Natural killer cell (primary cell): ENCODE measurements around the gene SERPINA6. TPM values are rescaled to one million over a fixed set of nuclear protein-coding genes. Genes with fewer than 3 reads are reported as not detected.

Experiments
- ATAC-seq, 3 donors: fragments of 150-1000 bp in 2 of 3; fragments of 200-7000 bp in 1 of 3; cut with Tn5 transposase; 1 replicate in 1 of 3; 2 replicates in 2 of 3; pipeline ENCODE4 v1.10.0; 2021; ENCODE audit warnings: mild to moderate bottlenecking in 2 of 3, moderate library complexity in 2 of 3
- DNase-seq, 2 donors: peaks; one replicate each; pipeline versions ENCODE4 v3.0.0 to v3.0.0-alpha.2; 2013 to 2021; ENCODE audit warnings: mixed read lengths in 1 of 2
- H3K27ac ChIP-seq: one replicate; pipeline ENCODE4 v1.5.1; 2013; ENCODE audit warnings: mild to moderate bottlenecking, low read length
- H3K27me3 ChIP-seq: one replicate; pipeline ENCODE4 v1.6.1; 2013; ENCODE audit warnings: low read length; ENCODE audit not compliant: control insufficient read depth, insufficient read depth
- H3K36me3 ChIP-seq: one replicate; pipeline ENCODE4 v1.6.1; 2013; ENCODE audit warnings: low read length; ENCODE audit not compliant: control insufficient read depth, insufficient read depth
- H3K4me1 ChIP-seq: one replicate; pipeline ENCODE4 v1.6.1; 2013; ENCODE audit warnings: low read length; ENCODE audit not compliant: control insufficient read depth, insufficient read depth
- H3K4me3 ChIP-seq: one replicate; pipeline ENCODE4 v1.5.1; 2013; ENCODE audit warnings: low read length
- H3K9me3 ChIP-seq: one replicate; pipeline ENCODE4 v1.6.1; 2013; ENCODE audit warnings: low read length; ENCODE audit not compliant: control insufficient read depth, insufficient read depth
- H3K27ac Mint-ChIP-seq, 2 donors: one replicate each; pipeline ENCODE4 v1.8.0; 2022; ENCODE audit warnings: mild to moderate bottlenecking in 2 of 2, mixed read lengths in 2 of 2, moderate library complexity in 1 of 2
- H3K27me3 Mint-ChIP-seq, 2 donors: one replicate each; pipeline ENCODE4 v1.8.0; 2022; ENCODE audit warnings: low read depth in 2 of 2, mixed read lengths in 2 of 2
- H3K36me3 Mint-ChIP-seq: one replicate; pipeline ENCODE4 v1.8.0; 2022; ENCODE audit warnings: mixed read lengths
- H3K4me1 Mint-ChIP-seq, 2 donors: one replicate each; pipeline ENCODE4 v1.8.0; 2022; ENCODE audit warnings: mixed read lengths in 2 of 2
- H3K4me3 Mint-ChIP-seq: one replicate; pipeline ENCODE4 v1.8.0; 2022; ENCODE audit warnings: mild to moderate bottlenecking, moderate library complexity, mixed read lengths
- H3K9me3 Mint-ChIP-seq, 2 donors: one replicate each; pipeline ENCODE4 v1.8.0; 2022; ENCODE audit warnings: mixed read lengths in 2 of 2
- CTCF ChIP-seq: fragments of 200-600 bp; IDR thresholded peaks from one replicate; pipeline ENCODE4 v1.8.0; 2022; ENCODE audit warnings: antibody characterized with exemption
- WGBS: methylation state at CpG from one replicate; pipeline ENCODE4 v1.1.7; 2013; ENCODE audit warnings: missing lambda C conversion rate; ENCODE audit not compliant: insufficient coverage; 5-methylcytosine and 5-hydroxymethylcytosine counted together
- intact Hi-C: fragments of 100-400 bp; cut with micrococcal nuclease; formaldehyde crosslinking; loops from one replicate; pipeline ENCODE4 v1.14.2; 2022
- total RNA-seq, 4 donors: library from RNA; stranded (reverse); fragments of 120-200 nt in 1 of 4; gene quantifications; one replicate each; pipeline versions ENCODE4 v1.2.3 to v1.2.4, GENCODE V29; 2013 to 2022

Gene SERPINA6
- total RNA-seq, 3 donors from 2014 or later (not counting 1 experiment from before 2014, with no cell fraction given), result not detected

GRCh38 chr14:94295360-94296180, 27.6 kb downstream of the SERPINA6 start:
- intact Hi-C loops, result no loop called here
- no peak for DNase-seq

GRCh38 chr14:94293578-94293924, 29.6 kb downstream of the SERPINA6 start:
- intact Hi-C loops, result no loop called here
- Mint-ChIP-seq H3K36me3 (no peaks in the 10 kb centered on the region), H3K9me3 (no peaks in the 10 kb centered on the region), H3K4me1 (no peaks in the 10 kb centered on the region), H3K27me3 (peaks cover 0 to 2% of the 10 kb centered on the region in 2 donors), H3K4me3 (no peak overlapping the region), H3K27ac (no peak overlapping the region)
- no peak for DNase-seq
- H3K36me3 ChIP-seq, result no peaks in the 10 kb centered on the region
- no peak for TF ChIP-seq CTCF
- H3K4me3 ChIP-seq, result no peak overlapping the region
- no CpG with 5 or more reads among the region's 3 CpGs for WGBS
- ATAC-seq, result no peak
- no peak overlapping the region for H3K27ac ChIP-seq
- H3K27me3 ChIP-seq, result no peaks in the 10 kb centered on the region
- no peaks in the 10 kb centered on the region for H3K4me1 ChIP-seq
- H3K9me3 ChIP-seq, result no peaks in the 10 kb centered on the region

More at GRCh38 chr14:94295360-94296180, 27.6 kb downstream of the SERPINA6 start:
- H3K27ac ChIP-seq, result no peak overlapping the region
- H3K9me3 Mint-ChIP-seq, result no peaks in the 10 kb centered on the region
- TF ChIP-seq CTCF, result no peak
- H3K27me3 Mint-ChIP-seq, result peaks cover 0 to 5% of the 10 kb centered on the region in 2 donors
- no peaks in the 10 kb centered on the region for H3K4me1 ChIP-seq
- H3K9me3 ChIP-seq, result no peaks in the 10 kb centered on the region
- H3K27ac Mint-ChIP-seq, result no peak overlapping the region
- H3K36me3 Mint-ChIP-seq, result no peaks in the 10 kb centered on the region
- no peak overlapping the region for H3K4me3 ChIP-seq
- H3K36me3 ChIP-seq, result no peaks in the 10 kb centered on the region
- no peaks in the 10 kb centered on the region for H3K4me1 Mint-ChIP-seq
- no peak overlapping the region for H3K4me3 Mint-ChIP-seq
- ATAC-seq, result no peak
- 61% methylated on average over 9 of the region's 9 CpGs for WGBS
- no peaks in the 10 kb centered on the region for H3K27me3 ChIP-seq

DNA sequence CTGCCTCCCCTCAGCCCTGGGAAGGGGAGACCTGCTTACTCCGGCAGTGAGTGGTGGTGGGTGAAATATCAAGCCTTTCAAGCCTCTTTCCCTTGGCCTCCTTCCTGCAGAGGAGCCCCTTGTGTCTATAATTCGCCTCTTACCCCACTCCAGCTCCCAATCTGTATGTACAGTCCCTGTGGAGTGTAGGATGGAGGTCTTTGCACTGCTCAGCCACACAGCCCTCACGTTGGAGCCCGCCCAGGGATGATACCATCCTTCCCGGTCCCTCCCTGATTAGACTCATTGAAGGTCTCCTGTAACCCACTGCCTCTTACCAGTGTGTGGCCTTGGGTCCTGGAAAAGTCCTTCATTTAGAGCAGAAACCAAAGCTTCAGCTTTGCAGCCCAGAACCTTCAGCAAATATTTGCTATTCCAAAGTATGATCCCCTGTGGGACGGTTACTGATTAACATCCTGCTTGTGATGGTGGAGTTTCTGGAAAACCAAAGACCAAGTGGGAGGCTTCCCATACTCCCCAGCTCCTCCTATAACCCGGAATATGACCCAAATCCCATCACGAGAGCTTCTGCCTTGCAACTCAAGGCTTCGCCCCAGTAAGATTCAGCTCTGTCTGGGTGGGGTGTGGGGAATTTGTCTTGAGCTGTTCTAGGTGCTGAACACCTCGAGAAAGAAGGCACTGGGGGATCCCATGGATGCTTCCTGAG, 30.1 kb downstream of the SERPINA6 start, which contains the start of gene SERPINA10:
TSS of gene SERPINA10 (minus strand) at position 397 of the 706 bp plus-strand sequence. CDS start 2,675 bp downstream, outside the sequence.
- no peak for DNase-seq
- H3K36me3 Mint-ChIP-seq, result no peaks in the 10 kb centered on the region
- intact Hi-C loops, result no loop called here
- no peak within 1 kb of the TSS for H3K4me3 Mint-ChIP-seq
- H3K4me1 Mint-ChIP-seq, result no peaks in the 10 kb centered on the region
- ATAC-seq, result no peak
- WGBS, result 83% methylated on average over 6 of the region's 10 CpGs
- H3K9me3 Mint-ChIP-seq, result no peaks in the 10 kb centered on the region
- no peak within 1 kb of the TSS for H3K4me3 ChIP-seq
- no peaks in the 10 kb centered on the region for H3K36me3 ChIP-seq
- H3K27me3 Mint-ChIP-seq, result peaks cover under 1 to 2% of the 10 kb centered on the region in 2 donors
- no peak within 1 kb of the TSS for H3K27ac ChIP-seq
- no peak for TF ChIP-seq CTCF
- H3K9me3 ChIP-seq, result no peaks in the 10 kb centered on the region
- no peak within 1 kb of the TSS for H3K27ac Mint-ChIP-seq
- no peaks in the 10 kb centered on the region for H3K27me3 ChIP-seq
- H3K4me1 ChIP-seq, result no peaks in the 10 kb centered on the region
